Iris pigment epithelial cell (primary cell): Measurements from ENCODE around the gene RYR2.
"Not testable (repeated sequence)": the region's sequence is repeated elsewhere in the genome, so short reads cannot be mapped to it uniquely, and the experiment has no call there.

Experiments
- DNase-seq: peaks from one replicate; pipeline ENCODE4 v3.0.0-alpha.2; 2011; ENCODE audit warnings: low read depth

The RYR2 gene

GRCh38 chr1:237267743-237268142, 225.8 kb downstream of the RYR2 start:
- DNase-seq, result no peak

- no peak for DNase-seq
Measured at GRCh38 chr1:237269938-237270337, 228.0 kb downstream of the RYR2 start.

GRCh38 chr1:237270353-237270752, 228.4 kb downstream of the RYR2 start:
- no peak for DNase-seq

- DNase-seq, result not testable (repeated sequence)
Measured at GRCh38 chr1:237277994-237278393, 236.0 kb downstream of the RYR2 start.

- no peak for DNase-seq
Measured at GRCh38 chr1:237279629-237280028, 237.6 kb downstream of the RYR2 start.

- no peak for DNase-seq
Measured at GRCh38 chr1:237281481-237281880, 239.5 kb downstream of the RYR2 start.

GRCh38 chr1:237282208-237282783, 240.3 kb downstream of the RYR2 start:
- DNase-seq, result no peak

- no peak for DNase-seq
Measured at GRCh38 chr1:237287876-237288521, 246.0 kb downstream of the RYR2 start.

GRCh38 chr1:237293804-237294203, 251.8 kb downstream of the RYR2 start:
- DNase-seq, result no peak

- DNase-seq, result no peak
Measured at GRCh38 chr1:237296861-237297260, 254.9 kb downstream of the RYR2 start.

GRCh38 chr1:237300642-237301041, 258.7 kb downstream of the RYR2 start:
- DNase-seq, result no peak

- DNase-seq, result no peak
Measured at GRCh38 chr1:237303929-237304328, 261.9 kb downstream of the RYR2 start.

GRCh38 chr1:237306726-237307125, 264.7 kb downstream of the RYR2 start:
- DNase-seq, result no peak

GRCh38 chr1:237309595-237310118, 267.7 kb downstream of the RYR2 start:
- DNase-seq, result no peak

GRCh38 chr1:237316352-237316751, 274.4 kb downstream of the RYR2 start:
- DNase-seq, result no peak

GRCh38 chr1:237318748-237319147, 276.8 kb downstream of the RYR2 start:
- no peak for DNase-seq

- DNase-seq, result no peak
Measured at GRCh38 chr1:237320890-237321289, 278.9 kb downstream of the RYR2 start.

- DNase-seq, result no peak
Measured at GRCh38 chr1:237324226-237324625, 282.2 kb downstream of the RYR2 start.

- DNase-seq, result peak; percentile 3
Measured at GRCh38 chr1:237327061-237327460, 285.1 kb downstream of the RYR2 start.

- DNase-seq, result no peak
Measured at GRCh38 chr1:237340892-237341291, 298.9 kb downstream of the RYR2 start.

GRCh38 chr1:237341391-237341790, 299.4 kb downstream of the RYR2 start:
- DNase-seq, result no peak

GRCh38 chr1:237342730-237343129, 300.7 kb downstream of the RYR2 start:
- no peak for DNase-seq

- DNase-seq, result no peak
Measured at GRCh38 chr1:237352747-237353146, 310.8 kb downstream of the RYR2 start.

GRCh38 chr1:237353918-237354317, 311.9 kb downstream of the RYR2 start:
- DNase-seq, result no peak
